Activated naive CD8-positive, alpha-beta T cell treated with anti-CD3 and anti-CD28 coated beads, Interleukin-2, amount 50 U/mL, for 24 hours (primary cell): Measurements from ENCODE around the gene CCNY.
A peak's percentile ranks its signal among the peaks of the same experiment; 100 is the strongest.

Source experiments
- ATAC-seq: fragments of 150-1000 bp; cut with Tn5 transposase; one replicate; pipeline ENCODE4 v1.10.0; 2021
- DNase-seq: peaks from one replicate; pipeline ENCODE4 v3.0.0; 2021
- H3K27ac Mint-ChIP-seq: one replicate; pipeline ENCODE4 v1.8.0; 2021; ENCODE audit warnings: mild to moderate bottlenecking, mixed read lengths
- H3K27me3 Mint-ChIP-seq: one replicate; pipeline ENCODE4 v1.8.0; 2021; ENCODE audit warnings: mixed read lengths
- H3K36me3 Mint-ChIP-seq: one replicate; pipeline ENCODE4 v1.8.0; 2021; ENCODE audit warnings: low read depth, mixed read lengths
- H3K4me1 Mint-ChIP-seq: one replicate; pipeline ENCODE4 v1.8.0; 2021; ENCODE audit warnings: mixed read lengths
- H3K4me3 Mint-ChIP-seq: one replicate; pipeline ENCODE4 v1.8.0; 2021; ENCODE audit warnings: mild to moderate bottlenecking, moderate library complexity, mixed read lengths
- H3K9me3 Mint-ChIP-seq: one replicate; pipeline ENCODE4 v1.8.0; 2021; ENCODE audit warnings: mixed read lengths

CCNY gene

DNA sequence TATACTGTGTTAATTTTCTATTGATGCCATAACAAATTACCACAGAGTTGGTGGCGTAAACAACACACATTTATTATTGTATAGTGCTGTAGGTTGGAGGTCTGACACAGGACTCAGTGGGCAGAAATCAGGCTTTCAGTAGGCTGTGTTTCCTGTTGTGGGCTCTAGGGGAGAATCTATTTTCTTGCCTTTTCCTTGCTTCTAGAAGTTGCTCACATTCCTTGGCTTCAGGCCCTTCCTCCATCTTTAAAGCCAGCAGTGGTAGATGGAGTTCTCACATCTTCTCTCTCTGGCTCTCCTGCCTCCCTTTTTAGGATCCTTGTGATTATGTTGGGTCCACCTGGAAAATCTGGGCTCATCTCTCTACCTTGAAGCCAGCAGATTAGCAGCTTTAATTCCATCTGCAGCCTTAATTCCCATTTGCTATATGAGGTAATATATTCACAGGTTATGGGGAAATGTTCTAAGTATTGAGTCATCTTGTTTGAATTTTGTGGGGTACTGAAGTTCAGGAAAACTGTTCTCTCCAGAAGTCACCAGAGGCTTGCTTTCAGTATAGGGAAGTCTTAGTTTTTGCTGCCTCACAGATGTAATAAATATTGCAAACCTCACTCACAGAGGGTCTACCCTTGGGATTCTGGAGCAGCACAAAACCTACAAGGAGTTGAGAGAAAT, 38.9 kb downstream of the CCNY start:
- H3K9me3 Mint-ChIP-seq = no peaks in the 10 kb centered on the region
- ATAC-seq (no peak), DNase-seq (no peak)
- peaks cover 3% of the 10 kb centered on the region for H3K36me3 Mint-ChIP-seq
- no peak overlapping the region for H3K4me3 Mint-ChIP-seq
- no peak overlapping the region for H3K27ac Mint-ChIP-seq
- peaks cover 83% of the 10 kb centered on the region for H3K4me1 Mint-ChIP-seq
- no peaks in the 10 kb centered on the region for H3K27me3 Mint-ChIP-seq

DNA sequence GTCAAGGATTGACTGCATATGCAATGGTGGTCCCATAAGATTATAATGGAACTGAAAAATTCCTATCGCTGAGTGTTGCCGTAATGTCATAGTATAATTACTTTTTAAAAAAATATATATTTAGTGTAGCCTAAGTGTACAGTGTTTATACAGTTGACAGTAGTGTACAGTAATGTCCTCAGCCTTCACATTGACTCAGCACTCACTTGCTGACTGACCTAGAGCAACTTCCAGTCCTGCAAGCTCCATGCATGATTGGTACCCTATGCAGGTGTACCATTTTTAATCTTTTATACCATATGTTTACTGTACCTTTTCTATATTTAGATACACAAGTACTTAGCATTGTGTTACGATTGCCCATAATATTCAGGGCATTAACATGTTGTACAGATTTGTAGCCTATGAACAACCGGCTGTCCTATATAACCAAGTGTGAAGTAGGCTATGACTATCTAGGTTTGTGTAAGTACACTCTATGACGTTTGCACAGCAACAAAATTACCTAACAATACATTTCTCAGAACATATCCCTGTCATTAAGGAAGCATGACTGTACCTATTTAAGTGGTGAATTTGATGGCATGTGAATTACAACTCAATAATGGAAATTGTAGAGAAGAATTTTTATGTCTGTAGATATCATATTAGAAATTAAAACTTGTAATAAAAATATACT, 40.9 kb downstream of the CCNY start:
- DNase-seq = no peak
- Mint-ChIP-seq H3K36me3 (peaks cover 3% of the 10 kb centered on the region), H3K4me1 (peaks cover 74% of the 10 kb centered on the region), H3K4me3 (no peak overlapping the region), H3K9me3 (no peaks in the 10 kb centered on the region), H3K27me3 (no peaks in the 10 kb centered on the region), H3K27ac (no peak overlapping the region)
- no peak for ATAC-seq

DNA sequence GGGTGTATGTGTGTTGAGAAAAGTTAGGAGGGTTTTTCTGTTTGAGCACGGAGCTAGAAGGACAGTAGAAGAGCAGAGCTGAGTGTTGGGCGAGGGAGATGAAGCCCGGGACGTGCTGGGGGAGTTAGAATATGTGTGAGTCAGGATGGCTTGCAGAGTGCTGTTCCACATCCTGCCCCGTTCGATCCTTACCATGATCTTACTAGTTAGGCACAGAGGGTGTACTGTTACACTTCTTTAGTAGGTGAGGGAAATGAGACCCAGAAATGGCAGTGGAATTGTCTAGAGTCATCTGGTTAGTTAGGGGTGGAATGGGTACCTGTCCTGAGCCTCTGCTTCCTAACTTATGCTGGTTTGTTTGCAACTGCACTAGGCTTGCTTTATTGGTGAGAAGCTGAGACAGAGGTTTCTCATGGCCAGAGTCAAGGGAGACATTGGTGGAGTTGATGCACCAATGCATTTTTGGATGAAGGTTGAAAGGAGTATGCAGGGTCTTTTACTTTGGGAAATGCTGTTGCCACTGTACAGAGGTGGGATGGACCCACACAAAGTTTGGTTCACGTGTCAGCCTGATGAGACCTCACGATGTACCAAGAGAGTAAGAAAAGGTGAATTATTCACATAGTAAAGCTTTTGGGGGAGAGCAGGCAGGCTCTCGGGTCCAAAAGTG, 42.4 kb downstream of the CCNY start:
- no peak for DNase-seq
- Mint-ChIP-seq H3K27ac (peak overlapping the region; percentile 70), H3K36me3 (peaks cover 3% of the 10 kb centered on the region), H3K4me1 (peaks cover 64% of the 10 kb centered on the region), H3K27me3 (no peaks in the 10 kb centered on the region), H3K4me3 (peak overlapping the region; percentile 2), H3K9me3 (no peaks in the 10 kb centered on the region)
- peak; percentile 96 for ATAC-seq

DNA sequence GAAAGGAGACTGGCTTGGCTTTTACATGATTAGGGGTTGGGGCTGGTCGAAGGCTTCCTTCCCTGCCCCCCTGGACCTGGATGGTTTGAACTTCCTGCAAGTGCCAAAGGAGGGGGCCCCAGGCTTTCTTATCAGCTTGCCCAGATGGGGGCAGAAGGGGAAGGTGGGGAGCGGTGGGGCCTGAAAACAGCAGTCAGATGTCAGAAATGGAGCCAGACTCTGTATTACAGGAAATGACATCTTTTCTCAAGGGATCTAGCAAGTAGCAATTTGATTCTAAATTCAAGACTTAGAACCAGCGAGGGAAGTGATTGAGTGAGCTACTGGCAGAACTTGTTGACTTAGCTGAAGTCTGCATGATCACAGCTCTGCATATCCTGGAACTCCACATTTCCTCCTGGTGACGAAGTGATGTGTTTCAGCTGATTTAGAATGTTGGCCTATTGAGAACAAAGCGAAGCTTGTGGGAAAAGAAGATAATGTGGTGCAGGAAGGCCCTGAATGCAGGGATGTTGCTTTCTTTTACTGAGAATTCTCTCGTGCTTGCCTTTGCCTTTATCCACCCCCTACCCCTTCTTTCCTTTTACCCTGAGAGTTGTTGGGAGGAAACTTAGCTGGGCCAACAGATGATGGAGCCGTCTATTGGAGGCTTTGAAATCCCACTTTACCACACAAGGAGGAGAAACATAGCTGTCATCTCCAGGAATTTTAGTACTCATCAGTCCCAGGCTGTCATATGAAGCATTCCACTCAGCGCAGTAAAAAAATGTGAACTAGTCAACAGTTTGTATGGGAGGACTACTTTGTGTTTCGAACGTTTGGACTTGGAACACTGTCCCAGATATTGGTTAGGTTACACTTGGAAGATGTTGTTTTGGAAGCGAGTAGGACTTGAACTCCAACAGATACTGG, 43.2 kb downstream of the CCNY start:
- Mint-ChIP-seq H3K4me1 (peaks cover 59% of the 10 kb centered on the region), H3K27ac (peak overlapping the region; percentile 70)

GRCh38 chr10:35382096-35382495, 45.8 kb downstream of the CCNY start:
- H3K9me3 Mint-ChIP-seq = peaks cover 3% of the 10 kb centered on the region
- H3K4me1 Mint-ChIP-seq = peaks cover 53% of the 10 kb centered on the region
- no peak for ATAC-seq
- no peak overlapping the region for H3K4me3 Mint-ChIP-seq
- no peak overlapping the region for H3K27ac Mint-ChIP-seq
- no peak for DNase-seq
- H3K36me3 Mint-ChIP-seq = peaks cover 5% of the 10 kb centered on the region
- H3K27me3 Mint-ChIP-seq = no peaks in the 10 kb centered on the region

More for the DNA sequence above, 43.2 kb downstream of the CCNY start:
- Mint-ChIP-seq H3K36me3 (peaks cover 3% of the 10 kb centered on the region), H3K4me3 (peak overlapping the region; percentile 2), H3K27me3 (no peaks in the 10 kb centered on the region), H3K9me3 (no peaks in the 10 kb centered on the region)
- DNase-seq (peak; percentile 18), ATAC-seq (peak; percentile 18)

GRCh38 chr10:35384265-35384868, 48.1 kb downstream of the CCNY start:
- peaks cover 45% of the 10 kb centered on the region for H3K4me1 Mint-ChIP-seq
- no peaks in the 10 kb centered on the region for H3K27me3 Mint-ChIP-seq
- H3K9me3 Mint-ChIP-seq = peaks cover 10% of the 10 kb centered on the region
- H3K36me3 Mint-ChIP-seq = peaks cover 5% of the 10 kb centered on the region
- no peak overlapping the region for H3K27ac Mint-ChIP-seq
- no peak overlapping the region for H3K4me3 Mint-ChIP-seq
- DNase-seq = no peak
- ATAC-seq = no peak

GRCh38 chr10:35386594-35387174, 50.4 kb downstream of the CCNY start:
- no peak overlapping the region for H3K4me3 Mint-ChIP-seq
- DNase-seq (no peak), ATAC-seq (no peak)
- H3K9me3 Mint-ChIP-seq = peaks cover 22% of the 10 kb centered on the region
- peaks cover 13% of the 10 kb centered on the region for H3K36me3 Mint-ChIP-seq
- H3K27ac Mint-ChIP-seq = no peak overlapping the region
- peaks cover 39% of the 10 kb centered on the region for H3K4me1 Mint-ChIP-seq
- no peaks in the 10 kb centered on the region for H3K27me3 Mint-ChIP-seq

DNA sequence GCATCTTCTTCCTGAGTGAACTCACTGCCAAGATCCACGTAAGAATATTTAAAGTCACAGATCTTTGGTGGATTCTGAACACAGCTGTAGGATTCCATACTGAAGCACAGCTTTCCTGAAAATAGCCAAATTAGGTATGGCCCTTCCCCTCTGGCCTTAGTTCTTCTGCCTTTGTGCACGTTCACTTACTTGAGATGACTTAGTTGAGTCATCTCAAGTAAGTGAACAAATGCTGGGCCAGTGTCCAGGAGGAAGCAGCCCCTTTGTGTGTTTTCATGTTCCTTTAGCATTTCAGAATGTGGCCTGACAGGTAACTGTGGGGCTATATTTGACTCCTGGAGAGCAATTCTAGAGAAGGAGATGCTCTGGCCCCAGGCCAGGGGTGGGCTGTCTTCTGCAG, 51.5 kb downstream of the CCNY start:
- peak overlapping the region; percentile 16 for H3K27ac Mint-ChIP-seq

DNA sequence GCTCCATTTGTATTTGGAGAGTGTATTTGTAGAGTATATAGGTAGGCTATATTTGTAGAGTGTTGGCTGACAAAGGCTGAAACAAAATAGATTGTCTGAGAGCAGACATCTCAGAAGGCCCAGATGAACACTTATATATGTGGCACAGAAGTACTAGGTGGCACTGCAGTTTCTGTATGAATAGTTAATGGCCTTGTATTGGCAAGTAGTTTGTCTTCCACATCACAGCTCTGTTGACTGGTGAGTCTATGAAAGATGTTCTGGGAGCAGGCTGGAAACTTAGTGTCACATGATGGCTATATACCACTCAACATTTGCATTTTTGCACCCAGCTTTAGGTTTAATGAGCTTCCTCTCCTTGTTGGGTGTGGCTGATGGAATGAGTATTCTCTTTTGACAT, 51.9 kb downstream of the CCNY start:
- Mint-ChIP-seq H3K36me3 (peaks cover 13% of the 10 kb centered on the region), H3K27ac (peak overlapping the region; percentile 16), H3K4me3 (no peak overlapping the region), H3K4me1 (peaks cover 47% of the 10 kb centered on the region), H3K9me3 (peaks cover 22% of the 10 kb centered on the region), H3K27me3 (no peaks in the 10 kb centered on the region)
- ATAC-seq (peak; percentile 66), DNase-seq (no peak)

More for the DNA sequence above, 51.5 kb downstream of the CCNY start:
- ATAC-seq (no peak), DNase-seq (no peak)
- H3K4me3 Mint-ChIP-seq = no peak overlapping the region
- H3K9me3 Mint-ChIP-seq = peaks cover 22% of the 10 kb centered on the region
- H3K36me3 Mint-ChIP-seq = peaks cover 13% of the 10 kb centered on the region
- no peaks in the 10 kb centered on the region for H3K27me3 Mint-ChIP-seq
- H3K4me1 Mint-ChIP-seq = peaks cover 42% of the 10 kb centered on the region

GRCh38 chr10:35388682-35389081, 52.4 kb downstream of the CCNY start:
- ATAC-seq = no peak
- peaks cover 22% of the 10 kb centered on the region for H3K9me3 Mint-ChIP-seq
- no peaks in the 10 kb centered on the region for H3K27me3 Mint-ChIP-seq
- no peak overlapping the region for H3K4me3 Mint-ChIP-seq
- H3K27ac Mint-ChIP-seq = no peak overlapping the region
- peaks cover 13% of the 10 kb centered on the region for H3K36me3 Mint-ChIP-seq
- no peak for DNase-seq
- peaks cover 51% of the 10 kb centered on the region for H3K4me1 Mint-ChIP-seq

GRCh38 chr10:35390161-35390840, 54.0 kb downstream of the CCNY start:
- H3K4me3 Mint-ChIP-seq = no peak overlapping the region
- H3K36me3 Mint-ChIP-seq = peaks cover 13% of the 10 kb centered on the region
- no peaks in the 10 kb centered on the region for H3K27me3 Mint-ChIP-seq
- no peak overlapping the region for H3K27ac Mint-ChIP-seq
- DNase-seq (no peak), ATAC-seq (no peak)
- H3K9me3 Mint-ChIP-seq = peaks cover 22% of the 10 kb centered on the region
- H3K4me1 Mint-ChIP-seq = peaks cover 55% of the 10 kb centered on the region

DNA sequence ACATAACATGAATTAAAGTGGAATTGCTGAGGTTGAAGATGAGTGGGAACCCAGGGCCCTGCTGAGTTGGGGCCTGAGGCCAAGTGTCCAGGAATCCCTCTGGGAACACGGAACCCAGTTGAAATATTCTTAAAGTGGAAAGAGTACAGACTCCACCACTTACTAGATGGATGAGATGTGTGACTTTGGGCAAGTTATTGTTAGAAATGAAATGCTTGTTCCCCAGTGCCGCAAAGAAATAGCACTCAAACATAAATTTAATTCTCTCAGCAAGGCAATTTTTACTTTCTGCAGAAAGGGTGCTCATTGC, 54.5 kb downstream of the CCNY start:
- peaks cover 22% of the 10 kb centered on the region for H3K9me3 Mint-ChIP-seq
- DNase-seq (no peak), ATAC-seq (no peak)
- H3K4me3 Mint-ChIP-seq = no peak overlapping the region
- peaks cover 10% of the 10 kb centered on the region for H3K36me3 Mint-ChIP-seq
- H3K4me1 Mint-ChIP-seq = peaks cover 54% of the 10 kb centered on the region
- H3K27ac Mint-ChIP-seq = no peak overlapping the region
- no peaks in the 10 kb centered on the region for H3K27me3 Mint-ChIP-seq

- H3K36me3 Mint-ChIP-seq = peaks cover 8% of the 10 kb centered on the region
- ATAC-seq (no peak), DNase-seq (no peak)
- no peak overlapping the region for H3K27ac Mint-ChIP-seq
- H3K4me3 Mint-ChIP-seq = no peak overlapping the region
- no peaks in the 10 kb centered on the region for H3K27me3 Mint-ChIP-seq
- peaks cover 22% of the 10 kb centered on the region for H3K9me3 Mint-ChIP-seq
- peaks cover 50% of the 10 kb centered on the region for H3K4me1 Mint-ChIP-seq
These were observed 55.0 kb downstream of the CCNY start for GRCh38 chr10:35391153-35391953.
